ENCODE data around the gene FBXO24.

DNA sequence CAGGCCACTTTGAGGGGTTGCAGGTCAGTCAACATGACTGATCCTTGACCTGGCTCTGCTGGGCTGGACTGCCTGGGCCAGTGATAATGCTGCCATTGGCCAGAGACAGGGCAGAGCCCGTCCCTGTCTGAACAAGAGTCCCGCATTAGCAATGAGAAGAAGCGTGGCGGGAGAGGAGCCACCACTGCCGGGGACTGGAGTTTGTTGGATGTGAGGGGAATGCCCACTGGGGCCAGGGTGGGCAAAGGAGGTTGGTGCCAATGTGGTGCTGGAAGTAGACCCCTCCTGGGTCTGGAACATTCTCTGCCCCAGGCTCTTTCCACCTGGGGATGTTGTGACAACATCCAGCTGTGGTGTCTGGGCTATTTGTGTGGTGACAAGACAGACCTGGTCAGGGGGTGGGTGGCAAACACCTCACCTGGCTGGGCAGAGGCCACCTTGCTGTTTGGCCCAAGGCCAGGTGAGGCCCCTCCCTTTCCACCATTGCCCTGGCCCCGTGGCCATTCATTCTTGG, 20.1 kb upstream of the FBXO24 start:
- TF ChIP-seq, protein P1, sequence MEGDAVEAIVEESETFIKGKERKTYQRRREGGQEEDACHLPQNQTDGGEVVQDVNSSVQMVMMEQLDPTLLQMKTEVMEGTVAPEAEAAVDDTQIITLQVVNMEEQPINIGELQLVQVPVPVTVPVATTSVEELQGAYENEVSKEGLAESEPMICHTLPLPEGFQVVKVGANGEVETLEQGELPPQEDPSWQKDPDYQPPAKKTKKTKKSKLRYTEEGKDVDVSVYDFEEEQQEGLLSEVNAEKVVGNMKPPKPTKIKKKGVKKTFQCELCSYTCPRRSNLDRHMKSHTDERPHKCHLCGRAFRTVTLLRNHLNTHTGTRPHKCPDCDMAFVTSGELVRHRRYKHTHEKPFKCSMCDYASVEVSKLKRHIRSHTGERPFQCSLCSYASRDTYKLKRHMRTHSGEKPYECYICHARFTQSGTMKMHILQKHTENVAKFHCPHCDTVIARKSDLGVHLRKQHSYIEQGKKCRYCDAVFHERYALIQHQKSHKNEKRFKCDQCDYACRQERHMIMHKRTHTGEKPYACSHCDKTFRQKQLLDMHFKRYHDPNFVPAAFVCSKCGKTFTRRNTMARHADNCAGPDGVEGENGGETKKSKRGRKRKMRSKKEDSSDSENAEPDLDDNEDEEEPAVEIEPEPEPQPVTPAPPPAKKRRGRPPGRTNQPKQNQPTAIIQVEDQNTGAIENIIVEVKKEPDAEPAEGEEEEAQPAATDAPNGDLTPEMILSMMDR (IDR thresholded peaks at IDR 0.05), result no peak
- no peak for TF ChIP-seq POLR2A (IDR thresholded peaks at IDR 0.05)

All from lower leg skin (tissue), 3 donors.